Fibroblast of lung (primary cell): ENCODE results near the gene MDN1.

ENCODE experiments used
- CTCF ChIP-seq, 2 donors: IDR thresholded peaks in 1 of 2; conservative IDR thresholded peaks in 1 of 2; 1 replicate in 1 of 2; 2 replicates in 1 of 2; pipeline ENCODE4 v1.5.1; 2011 to 2012; ENCODE audit warnings: low read length in 2 of 2, control low read depth in 1 of 2, inconsistent platforms in 1 of 2, low read depth in 1 of 2, mild to moderate bottlenecking in 1 of 2
- EZH2 ChIP-seq: IDR thresholded peaks from 2 replicates; pipeline ENCODE4 v1.5.1; 2012; ENCODE audit warnings: low read length, control low read depth, mild to moderate bottlenecking; ENCODE audit errors: missing control alignments

GRCh38 chr6:89649682-89650081, 169.9 kb downstream of the MDN1 start:
- TF ChIP-seq EZH2: no peak
- no peak for TF ChIP-seq CTCF (conservative IDR thresholded peaks at IDR 0.05 in 1 of 2, IDR thresholded peaks at IDR 0.05 in 1 of 2; ENCODE audit: low read depth in 1 of 2, low read length in 2 of 2)
